Tongue (tissue), 2 donors: ENCODE measurements around the gene EXTL2. TPM values are rescaled to one million over a fixed set of nuclear protein-coding genes. Genes with fewer than 3 reads are reported as not detected.
"Not testable (repeated sequence)": the region's sequence is repeated elsewhere in the genome, so short reads cannot be mapped to it uniquely, and the experiment has no call there.

Experiments
- DNase-seq: peaks from one replicate; pipeline ENCODE4 v3.0.0-alpha.2; 2015
- total RNA-seq: library from RNA; depleted of rRNA; stranded (reverse); fragments of >200 nt; gene quantifications from one replicate; pipeline ENCODE4 v1.2.3, GENCODE V29; 2014

Gene EXTL2
- 27.7 TPM for total RNA-seq

DNA sequence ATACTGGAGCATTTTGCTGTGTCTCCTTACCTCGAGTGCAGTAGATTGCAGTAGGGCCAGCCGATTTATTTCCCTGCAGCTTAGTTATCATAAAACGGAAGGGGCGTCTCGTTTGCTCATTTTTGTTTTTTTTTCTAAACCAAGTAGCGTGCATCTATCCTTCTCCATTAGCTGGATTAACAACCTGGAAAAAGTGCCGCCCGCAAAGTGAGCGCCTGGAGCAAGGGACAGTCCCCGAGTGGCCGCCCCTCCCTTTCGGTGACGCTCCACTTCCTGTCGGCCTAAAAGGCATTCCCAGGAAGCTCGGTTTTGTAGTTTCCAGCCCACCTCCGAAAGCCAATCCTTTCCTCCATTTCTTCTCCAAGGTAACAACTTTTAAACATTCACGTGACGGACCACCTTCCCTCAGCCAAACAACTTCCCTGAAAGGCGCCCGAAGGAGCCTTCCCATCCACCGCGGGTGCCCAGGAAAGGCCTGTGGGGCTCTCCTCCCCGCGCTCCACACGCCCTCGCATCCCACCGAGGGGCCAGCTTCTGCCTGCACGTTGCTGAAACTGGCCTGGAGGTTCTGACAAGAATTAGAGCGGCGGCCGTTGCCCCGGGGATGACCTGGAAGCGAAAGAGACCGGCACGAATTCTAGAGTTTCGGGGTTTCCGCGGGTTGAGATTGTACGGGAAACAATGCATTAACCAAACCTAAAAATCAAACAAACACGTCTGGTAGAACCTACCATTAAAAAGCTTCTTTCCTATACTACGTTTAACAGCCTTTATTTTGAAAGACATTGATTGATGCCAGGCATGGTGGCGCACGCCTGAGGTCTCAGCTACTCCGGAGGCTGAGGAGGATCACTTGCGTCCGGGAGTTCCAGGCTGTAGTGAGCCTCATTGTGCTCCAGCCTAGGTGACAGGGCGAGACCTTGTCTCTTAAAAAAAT is at the start of gene EXTL2:
Gene EXTL2, minus strand, starts transcription at position 240 of the 937 bp plus-strand sequence. CDS start 6,085 bp downstream, outside the sequence.
- DNase-seq = peak; percentile 95

GRCh38 chr1:100943533-100943932 is 48.9 kb upstream of the EXTL2 start:
- DNase-seq = no peak

GRCh38 chr1:100942304-100943046 is 47.8 kb upstream of the EXTL2 start:
- no peak for DNase-seq

- no peak for DNase-seq
These were observed 47.1 kb upstream of the EXTL2 start for GRCh38 chr1:100941580-100942216.

DNA sequence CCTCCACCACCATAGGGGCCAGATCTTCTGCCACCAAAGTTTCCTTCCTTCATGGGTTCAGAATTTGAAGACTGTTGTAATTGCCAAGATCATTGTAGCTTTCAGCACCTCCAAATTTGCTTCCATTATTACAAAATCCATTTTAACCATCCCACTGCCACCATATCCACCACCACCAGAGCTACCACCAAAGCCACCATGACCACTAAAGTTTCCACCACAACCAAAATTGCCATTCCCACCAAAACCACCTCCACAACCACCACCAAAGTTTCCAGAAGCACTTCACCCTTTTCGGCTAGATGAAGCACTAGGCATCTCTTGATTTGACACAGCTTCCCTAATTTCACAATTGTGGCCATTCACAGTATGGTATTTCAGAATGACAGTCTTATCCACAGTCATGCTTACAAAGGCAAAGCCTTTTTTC is 46.5 kb upstream of the EXTL2 start:
- DNase-seq = no peak

DNA sequence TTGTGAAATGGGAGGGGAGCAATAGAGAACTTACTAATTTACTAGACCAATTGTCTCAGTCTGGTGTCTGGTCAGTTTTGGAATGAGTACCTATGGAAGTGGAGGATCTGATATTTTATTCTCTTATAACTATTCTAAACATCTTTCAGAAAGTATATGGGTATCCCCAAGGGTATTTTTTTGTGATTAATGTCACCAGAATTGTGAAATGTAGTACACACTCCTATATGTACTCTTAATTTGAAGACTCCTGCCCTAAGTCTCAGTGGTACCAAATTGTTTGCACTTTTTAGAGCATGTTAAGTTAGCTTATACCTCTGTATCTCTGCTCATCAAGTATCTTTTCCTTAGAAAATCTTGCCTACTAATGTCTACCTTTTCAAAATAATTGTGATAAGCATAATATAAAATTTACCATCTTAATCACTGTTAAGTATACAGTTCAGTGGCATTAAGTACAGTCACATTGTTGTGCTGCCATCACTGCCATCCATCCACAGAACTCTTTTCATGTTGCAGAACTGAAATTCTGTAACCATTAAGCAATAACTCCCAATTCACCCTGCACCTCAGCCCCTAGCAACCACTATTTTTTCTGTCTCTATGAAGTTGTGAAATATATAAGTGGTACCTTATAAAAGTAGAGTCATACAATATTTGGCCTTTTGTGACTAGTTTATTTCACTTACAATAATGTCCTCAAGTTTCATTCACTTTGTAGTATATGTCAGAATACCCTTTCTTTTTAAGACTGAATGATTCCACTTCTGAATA is 41.7 kb upstream of the EXTL2 start:
- DNase-seq = no peak

- DNase-seq = not testable (repeated sequence)
These were observed 38.9 kb upstream of the EXTL2 start for GRCh38 chr1:100933555-100933954.

DNA sequence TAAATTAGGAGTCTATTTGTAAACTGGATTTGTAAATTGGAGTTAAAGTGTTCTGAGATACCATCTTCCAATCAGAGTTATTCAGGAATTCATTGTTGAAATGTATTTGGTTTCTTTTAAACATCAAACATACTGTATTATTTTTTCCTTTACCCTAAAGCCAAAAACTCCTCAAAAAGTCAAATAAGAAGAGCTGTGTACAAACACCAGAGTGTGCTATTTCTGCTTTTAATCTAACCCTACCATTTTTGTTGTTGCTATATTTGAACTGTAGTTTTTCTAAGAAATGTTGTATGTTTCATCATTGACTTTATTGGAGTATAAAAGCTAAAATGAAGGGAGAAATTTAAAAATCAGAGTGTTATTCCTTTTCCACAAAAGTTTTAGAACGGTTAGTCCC is 37.1 kb upstream of the EXTL2 start:
- no peak for DNase-seq

DNA sequence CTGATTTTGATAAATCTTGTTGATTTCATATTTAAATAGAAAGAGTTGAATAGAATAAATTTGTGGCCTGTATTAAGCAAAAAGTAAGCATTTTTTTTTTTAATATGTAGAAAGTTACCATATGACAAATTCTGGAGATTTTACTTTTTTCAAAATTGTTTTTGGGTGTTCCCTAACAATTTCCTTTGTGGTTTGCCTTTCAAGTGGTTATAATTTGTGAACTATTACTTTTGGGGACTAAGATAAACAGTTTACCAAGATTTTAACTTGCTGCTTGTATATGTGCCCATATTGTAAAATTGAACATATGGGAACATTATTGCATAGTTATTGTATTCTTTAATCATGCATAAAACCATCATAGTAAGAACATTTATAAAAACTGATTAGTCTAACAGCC is 35.9 kb upstream of the EXTL2 start:
- DNase-seq = no peak

DNA sequence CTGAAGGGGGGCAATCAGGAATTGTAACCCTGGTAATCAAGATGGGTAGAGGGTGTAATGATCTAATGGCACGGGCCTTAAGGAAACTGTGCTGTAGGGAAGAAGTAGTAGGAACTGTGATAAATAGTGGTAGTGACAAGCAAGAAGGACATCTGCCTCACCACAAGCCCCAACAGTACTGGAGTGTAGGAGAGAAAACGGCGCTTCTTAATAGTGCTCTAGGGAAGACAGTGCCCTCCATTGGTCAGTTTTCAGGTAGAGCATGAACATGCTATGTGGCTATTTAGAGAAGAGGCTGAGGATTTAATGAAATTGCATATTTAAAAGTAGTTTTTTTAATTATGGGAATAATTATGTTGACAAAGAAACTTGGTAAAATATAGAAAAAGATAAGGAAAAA is 33.5 kb upstream of the EXTL2 start:
- DNase-seq = no peak

- no peak for DNase-seq
These were observed 32.6 kb upstream of the EXTL2 start for GRCh38 chr1:100927276-100927675.

DNA sequence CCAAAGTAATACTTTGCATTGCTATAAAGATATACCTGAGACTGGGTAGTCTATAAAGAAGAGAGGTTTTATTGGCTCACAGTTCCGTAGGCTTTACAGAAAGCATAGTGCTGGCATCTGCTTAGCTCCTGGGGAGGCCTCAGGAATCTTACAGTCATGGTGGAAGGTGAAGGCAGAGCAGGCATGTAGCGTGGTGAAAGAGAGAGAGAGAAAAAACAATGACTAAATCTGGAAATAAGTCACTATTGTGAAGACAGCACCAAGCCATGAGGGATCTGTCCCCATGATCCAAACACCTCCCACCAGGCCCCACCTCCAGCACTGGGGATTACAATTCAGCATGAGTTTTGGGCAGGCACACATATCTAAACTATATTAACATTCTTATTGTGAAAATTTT is 31.6 kb upstream of the EXTL2 start:
- no peak for DNase-seq

GRCh38 chr1:100924991-100925390 is 30.3 kb upstream of the EXTL2 start:
- no peak for DNase-seq

- DNase-seq = no peak
These were observed 29.6 kb upstream of the EXTL2 start for GRCh38 chr1:100924212-100924611.

GRCh38 chr1:100921110-100921706 is 26.6 kb upstream of the EXTL2 start:
- DNase-seq = peak; percentile 80

DNA sequence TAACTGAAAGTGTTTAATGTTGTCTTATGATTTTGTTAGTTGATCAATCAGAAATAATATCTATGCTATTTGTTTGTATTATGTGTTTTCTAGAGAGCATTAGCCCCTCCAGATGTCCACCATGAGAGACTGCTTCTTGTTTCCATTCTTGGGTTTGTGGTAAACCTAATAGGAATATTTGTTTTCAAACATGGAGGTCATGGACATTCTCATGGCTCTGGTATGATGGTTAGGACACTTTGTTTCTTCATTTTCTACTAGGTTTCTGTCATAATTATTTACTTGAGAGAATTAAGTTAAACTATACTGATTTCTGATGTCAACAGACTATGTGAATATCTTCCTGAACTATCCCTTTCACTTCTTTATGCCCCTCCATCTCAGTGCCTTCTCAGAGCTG is 17.4 kb upstream of the EXTL2 start:
- no peak for DNase-seq

DNA sequence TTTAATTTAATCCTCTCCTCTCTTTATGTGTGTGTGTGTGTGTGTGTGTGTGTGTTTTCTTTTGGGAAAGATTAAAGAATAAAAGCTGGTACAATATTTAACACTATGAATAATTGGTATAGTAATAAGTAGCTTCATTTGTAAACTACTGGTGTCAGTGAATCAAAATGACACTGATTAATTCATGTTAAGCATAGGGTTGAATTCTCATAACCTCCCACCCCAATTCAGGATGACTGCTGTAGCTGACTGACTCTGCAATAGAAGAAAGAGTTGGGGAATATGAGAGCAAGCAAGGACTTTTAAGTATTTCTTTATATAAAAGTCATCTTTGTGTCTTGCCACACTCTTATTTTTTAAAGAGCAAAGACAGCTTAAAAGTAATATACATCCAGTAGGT is 14.4 kb upstream of the EXTL2 start:
- DNase-seq = no peak

DNA sequence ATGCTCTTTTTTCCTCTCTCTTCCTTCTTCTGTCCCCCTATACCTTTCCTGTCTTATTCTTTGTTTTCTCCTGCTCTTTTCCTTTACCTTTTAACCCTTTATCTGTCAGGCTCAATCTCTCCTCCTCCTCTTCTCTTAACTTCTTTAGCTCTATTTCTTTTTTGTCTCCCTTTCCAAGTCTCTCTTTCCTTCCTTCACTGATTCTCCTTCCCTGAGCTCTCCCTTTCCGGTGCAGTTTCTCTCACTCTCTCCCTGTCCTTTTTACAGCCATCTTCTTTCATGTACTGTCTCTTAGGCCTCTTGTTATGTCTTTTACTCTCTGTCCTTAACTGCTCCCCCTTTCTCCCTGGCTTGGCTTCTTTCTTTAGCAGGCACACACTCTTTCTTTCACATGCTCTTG is 13.2 kb upstream of the EXTL2 start:
- no peak for DNase-seq

DNA sequence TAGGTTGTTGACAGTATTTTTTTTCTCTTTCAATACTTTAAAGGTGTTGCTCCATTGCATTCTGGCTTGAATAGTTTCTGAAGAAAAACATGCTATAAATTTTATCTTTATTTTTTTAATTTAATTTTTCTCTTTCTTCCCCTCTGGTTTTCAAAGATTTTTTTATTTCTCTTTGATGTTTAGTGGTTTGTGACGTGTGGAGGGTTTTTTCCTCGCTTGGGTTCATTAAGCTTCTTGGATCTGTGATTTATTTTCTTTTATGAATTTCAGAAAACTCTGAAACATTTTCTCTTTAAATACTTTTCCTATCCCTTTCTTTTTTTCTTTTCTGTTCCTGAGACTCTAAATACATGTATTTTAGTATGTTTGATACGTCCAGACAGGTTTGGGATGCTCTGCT is 10.5 kb upstream of the EXTL2 start:
- DNase-seq = no peak

GRCh38 chr1:100904528-100904927 is 9.9 kb upstream of the EXTL2 start:
- DNase-seq = no peak

DNA sequence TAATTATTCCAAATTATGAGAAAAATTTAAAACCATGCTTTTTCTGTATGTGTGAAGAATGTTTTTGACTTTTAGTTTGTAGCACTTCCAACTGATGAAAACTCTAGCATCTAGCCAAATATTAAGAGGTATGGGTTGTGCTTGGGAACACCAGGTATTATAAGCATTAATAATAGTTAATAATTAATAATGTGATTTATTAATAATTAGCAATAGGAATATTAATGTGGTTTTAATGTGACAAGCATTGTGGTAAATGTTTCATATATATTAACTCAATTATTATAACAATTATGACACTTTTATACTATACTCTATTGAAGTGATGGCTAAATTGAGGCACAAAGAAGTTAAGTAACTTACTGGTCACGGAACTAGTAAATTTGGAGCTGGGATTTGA is 9.1 kb upstream of the EXTL2 start:
- no peak for DNase-seq

DNA sequence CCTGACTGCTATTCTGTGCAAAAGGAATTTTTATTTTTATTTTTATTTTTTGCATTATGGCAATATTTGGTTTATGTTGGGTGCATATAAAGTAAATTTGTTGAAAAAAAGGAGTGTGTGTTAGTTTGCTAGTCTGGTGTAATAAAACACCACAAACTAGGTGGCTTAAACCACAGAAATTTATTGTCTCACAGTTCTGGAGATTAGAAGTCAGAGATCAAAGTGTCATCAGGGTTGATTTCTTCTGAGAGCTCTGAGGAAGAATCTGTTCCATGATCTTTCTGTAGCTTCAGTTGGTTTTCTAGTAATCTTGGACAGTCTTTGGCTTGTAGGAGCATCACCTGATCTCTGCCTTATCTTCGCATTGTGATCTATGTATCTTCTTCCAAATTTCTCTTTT is 7.7 kb upstream of the EXTL2 start:
- no peak for DNase-seq
